ENCODE data around the gene TTC39C. TPM values are rescaled to one million over a fixed set of nuclear protein-coding genes. Genes with fewer than 3 reads are reported as not detected.
A peak's percentile ranks its signal among the peaks of the same experiment; 100 is the strongest.

The TTC39C gene
- total RNA-seq, 4 donors from 2014 or later, result 12.3 to 35.9 (median 24.8) TPM

DNA sequence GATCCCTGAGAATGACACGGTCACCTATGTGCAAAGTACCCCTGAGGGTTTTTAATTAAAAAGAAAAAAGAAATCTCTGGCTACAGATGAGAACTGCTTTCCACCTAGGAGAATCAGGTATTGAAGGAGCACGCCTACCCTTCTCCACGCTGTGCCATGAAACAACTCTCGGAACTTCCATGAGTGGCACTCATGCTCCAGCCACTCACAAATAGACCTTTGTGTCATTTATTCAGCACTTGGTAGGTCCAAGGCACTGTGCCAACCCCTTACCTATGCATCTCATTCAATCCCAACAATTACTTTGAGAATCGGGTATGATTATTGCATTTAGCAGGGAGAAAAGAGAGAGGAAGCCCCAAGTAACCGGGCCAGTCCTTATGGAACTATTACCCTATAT, 44.9 kb upstream of the TTC39C start:
- Histone ChIP-seq H3K4me3 (no peak overlapping the region), H3K4me1 (peaks cover 4 to 43% (median 14%) of the 10 kb centered on the region in 3 donors), H3K9me3 (no peaks in the 10 kb centered on the region), H3K36me3 (no peaks in the 10 kb centered on the region), H3K27me3 (no peaks in the 10 kb centered on the region), H3K27ac (no peak overlapping the region)
- WGBS, 2 donors, result 82 to 96% methylated on average over 6 of the region's 6 CpGs
- TF ChIP-seq POLR2A (IDR thresholded peaks at IDR 0.05), result no peak
- TF ChIP-seq, protein P1, sequence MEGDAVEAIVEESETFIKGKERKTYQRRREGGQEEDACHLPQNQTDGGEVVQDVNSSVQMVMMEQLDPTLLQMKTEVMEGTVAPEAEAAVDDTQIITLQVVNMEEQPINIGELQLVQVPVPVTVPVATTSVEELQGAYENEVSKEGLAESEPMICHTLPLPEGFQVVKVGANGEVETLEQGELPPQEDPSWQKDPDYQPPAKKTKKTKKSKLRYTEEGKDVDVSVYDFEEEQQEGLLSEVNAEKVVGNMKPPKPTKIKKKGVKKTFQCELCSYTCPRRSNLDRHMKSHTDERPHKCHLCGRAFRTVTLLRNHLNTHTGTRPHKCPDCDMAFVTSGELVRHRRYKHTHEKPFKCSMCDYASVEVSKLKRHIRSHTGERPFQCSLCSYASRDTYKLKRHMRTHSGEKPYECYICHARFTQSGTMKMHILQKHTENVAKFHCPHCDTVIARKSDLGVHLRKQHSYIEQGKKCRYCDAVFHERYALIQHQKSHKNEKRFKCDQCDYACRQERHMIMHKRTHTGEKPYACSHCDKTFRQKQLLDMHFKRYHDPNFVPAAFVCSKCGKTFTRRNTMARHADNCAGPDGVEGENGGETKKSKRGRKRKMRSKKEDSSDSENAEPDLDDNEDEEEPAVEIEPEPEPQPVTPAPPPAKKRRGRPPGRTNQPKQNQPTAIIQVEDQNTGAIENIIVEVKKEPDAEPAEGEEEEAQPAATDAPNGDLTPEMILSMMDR (IDR thresholded peaks at IDR 0.05), result no peak
- intact Hi-C loops (cut with DNase I), result no loop called here
- DNase-seq, result no peak

DNA sequence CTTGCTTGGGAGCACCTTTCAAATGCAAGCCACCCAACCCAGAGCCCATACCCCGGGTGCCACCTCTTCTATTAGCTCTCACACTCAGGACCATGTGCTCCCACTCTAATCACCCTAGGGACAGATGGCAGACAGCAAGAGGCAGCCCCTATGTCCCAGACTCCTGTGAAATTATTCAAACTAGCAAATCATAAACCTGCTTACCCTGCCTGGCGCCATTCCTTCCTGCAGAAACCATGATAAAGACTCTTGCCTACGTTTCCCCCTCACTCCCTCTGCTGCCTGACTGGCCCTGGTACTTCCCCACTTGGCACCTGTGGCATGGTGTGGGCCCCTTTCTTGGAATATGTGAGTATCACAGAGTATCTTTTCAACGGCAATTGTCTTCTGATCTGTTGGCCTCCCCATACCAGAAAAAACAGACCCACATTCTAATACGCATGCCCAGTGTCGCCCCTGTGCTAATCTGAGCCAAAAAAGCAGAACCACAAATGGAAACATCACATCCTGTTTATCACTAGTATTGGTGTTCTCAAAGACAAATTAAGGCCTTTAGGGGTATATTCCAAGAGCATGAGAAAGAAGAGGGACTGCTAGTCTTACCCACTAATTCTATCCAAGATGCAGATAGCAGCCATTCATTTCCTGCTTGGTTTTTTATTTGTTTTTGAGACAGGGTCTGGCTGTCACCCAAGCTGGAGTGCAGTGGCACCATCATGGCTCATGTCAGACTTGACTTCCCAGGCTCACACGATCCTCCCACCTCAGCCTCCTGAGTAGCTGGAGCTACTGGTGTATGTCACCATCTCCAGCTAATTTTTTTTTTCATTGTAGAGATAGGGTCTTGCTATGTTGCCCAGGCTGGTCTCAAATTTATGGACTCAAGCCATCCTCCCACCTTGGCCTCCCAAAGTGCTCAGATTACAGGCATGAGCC, 44.1 kb upstream of the TTC39C start:
- no peaks in the 10 kb centered on the region for H3K9me3 ChIP-seq
- DNase-seq, result peak; percentile 13
- TF ChIP-seq, protein P1 (IDR thresholded peaks at IDR 0.05), result no peak
- TF ChIP-seq POLR2A (IDR thresholded peaks at IDR 0.05), result no peak
- peaks cover 0 to 35% (median 12%) of the 10 kb centered on the region in 3 donors for H3K4me1 ChIP-seq
- H3K36me3 ChIP-seq, result no peaks in the 10 kb centered on the region
- peak overlapping the region in 3 of 4 donors; percentile 4 to 75 (median 64) for H3K27ac ChIP-seq
- intact Hi-C loops (cut with DNase I), result no loop called here
- 69% methylated on average over 7 of the region's 7 CpGs for WGBS, 2 donors
- no peak overlapping the region for H3K4me3 ChIP-seq
- no peaks in the 10 kb centered on the region for H3K27me3 ChIP-seq

DNA sequence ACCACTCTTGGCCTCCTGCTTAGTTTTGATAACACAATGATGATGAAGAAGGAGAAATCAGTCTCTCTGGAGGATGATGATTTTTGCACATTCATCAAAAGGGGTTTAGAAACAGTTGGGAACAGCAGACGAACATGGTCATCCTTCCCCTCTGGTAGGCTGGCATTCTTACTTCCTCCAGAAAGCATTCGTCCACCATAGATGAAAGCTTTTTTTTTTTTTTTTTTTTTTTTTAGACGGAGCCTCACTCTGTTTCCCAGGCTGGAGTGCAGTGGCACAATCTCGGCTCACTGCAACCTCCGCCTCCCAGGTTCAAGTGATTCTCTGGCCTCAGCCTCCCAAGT, 43.5 kb upstream of the TTC39C start:
- peaks cover 0 to 29% (median 8%) of the 10 kb centered on the region in 3 donors for H3K4me1 ChIP-seq
- intact Hi-C loops (cut with DNase I), result no loop called here
- H3K27me3 ChIP-seq, result no peaks in the 10 kb centered on the region
- no peak for DNase-seq
- no peaks in the 10 kb centered on the region for H3K9me3 ChIP-seq
- TF ChIP-seq POLR2A (IDR thresholded peaks at IDR 0.05), result no peak
- TF ChIP-seq, protein P1 (IDR thresholded peaks at IDR 0.05), result no peak
- peak overlapping the region; percentile 23 to 75 (median 64) for H3K27ac ChIP-seq
- H3K36me3 ChIP-seq, result no peaks in the 10 kb centered on the region
- no peak overlapping the region for H3K4me3 ChIP-seq
- 76 to 88% methylated on average over 5 of the region's 5 CpGs for WGBS, 2 donors

DNA sequence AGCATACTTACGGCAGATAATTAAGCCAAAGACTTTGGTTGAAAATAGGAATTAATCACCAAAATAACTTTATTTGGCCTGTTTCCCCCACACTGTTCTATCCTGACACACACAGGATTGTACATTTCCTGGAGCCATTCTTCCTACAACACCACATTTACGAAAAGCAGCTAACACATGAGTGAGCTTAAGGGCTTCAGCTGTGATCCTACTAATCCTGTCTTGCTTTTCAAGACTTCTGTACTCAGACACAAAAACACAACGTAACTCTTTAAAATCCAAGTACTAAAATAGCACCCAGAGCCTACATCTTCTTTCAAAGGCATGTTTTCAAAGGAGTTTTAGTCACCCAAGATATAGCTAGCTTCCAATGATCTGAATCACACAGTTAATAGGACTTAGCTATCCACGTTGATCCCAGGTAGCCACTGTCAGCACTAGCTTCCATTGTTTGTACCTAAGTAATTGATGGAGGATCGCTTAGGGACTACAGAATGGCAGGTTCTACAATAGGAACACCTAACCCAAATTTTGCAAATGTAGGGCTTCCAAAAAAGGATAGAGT, 42.8 kb upstream of the TTC39C start:
- Histone ChIP-seq H3K4me1 (peaks cover 0 to 25% (median 8%) of the 10 kb centered on the region in 3 donors), H3K27ac (peak overlapping the region; percentile 23 to 75 (median 64)), H3K4me3 (no peak overlapping the region), H3K27me3 (no peaks in the 10 kb centered on the region), H3K9me3 (no peaks in the 10 kb centered on the region), H3K36me3 (no peaks in the 10 kb centered on the region)
- no peak for DNase-seq
- intact Hi-C loops (cut with DNase I), result no loop called here
- TF ChIP-seq, protein P1 (IDR thresholded peaks at IDR 0.05), result no peak
- TF ChIP-seq POLR2A (IDR thresholded peaks at IDR 0.05), result no peak
- WGBS, 2 donors, result 51 to 53% methylated on average over 5 of the region's 5 CpGs

DNA sequence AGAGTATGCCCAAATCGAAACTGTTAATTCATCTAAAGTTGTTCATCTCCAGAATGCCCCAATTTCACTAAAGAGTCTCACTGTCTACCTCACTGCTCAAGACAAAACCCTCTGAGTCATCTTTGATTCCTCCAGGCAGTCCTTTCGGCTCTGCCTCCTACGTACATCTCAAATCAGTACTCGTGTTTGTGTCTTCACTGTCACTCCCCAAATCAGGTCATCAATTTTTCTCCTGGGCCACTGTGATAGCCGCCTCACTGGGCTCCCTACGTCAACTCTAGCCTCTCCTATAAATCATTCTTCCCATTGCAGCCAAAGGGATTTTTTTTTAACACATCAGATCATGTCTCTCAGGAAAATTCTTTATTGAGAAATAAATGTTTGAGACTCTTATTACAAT, 42.1 kb upstream of the TTC39C start:
- no peaks in the 10 kb centered on the region for H3K9me3 ChIP-seq
- TF ChIP-seq, protein P1 (IDR thresholded peaks at IDR 0.05), result no peak
- TF ChIP-seq POLR2A (IDR thresholded peaks at IDR 0.05), result no peak
- WGBS, 2 donors, result 29 to 43% methylated on average over 6 of the region's 6 CpGs
- peak overlapping the region in 3 of 4 donors; percentile 63 to 75 (median 64) for H3K27ac ChIP-seq
- H3K36me3 ChIP-seq, result no peaks in the 10 kb centered on the region
- H3K27me3 ChIP-seq, result no peaks in the 10 kb centered on the region
- no peak for DNase-seq
- peaks cover 0 to 24% (median 8%) of the 10 kb centered on the region in 3 donors for H3K4me1 ChIP-seq
- intact Hi-C loops (cut with DNase I), result no loop called here
- H3K4me3 ChIP-seq, result no peak overlapping the region

Data from esophagus squamous epithelium (tissue), 5 donors.